Measurements from ENCODE around the gene PKD1.
A peak's percentile ranks its signal among the peaks of the same experiment; 100 is the strongest.

The PKD1 gene

GRCh38 chr16:2167068-2167638 lies 31.5 kb upstream of the PKD1 start:
- no peak for DNase-seq

- no peak for DNase-seq
Measured at GRCh38 chr16:2166263-2167067, 30.8 kb upstream of the PKD1 start.

GRCh38 chr16:2165861-2166260 lies 30.2 kb upstream of the PKD1 start:
- no peak for DNase-seq

- no peak for DNase-seq
Measured at GRCh38 chr16:2163211-2163881, 27.6 kb upstream of the PKD1 start.

GRCh38 chr16:2162676-2163118 lies 27.0 kb upstream of the PKD1 start:
- no peak for DNase-seq

GRCh38 chr16:2161911-2162310 lies 26.2 kb upstream of the PKD1 start:
- no peak for DNase-seq

- no peak for DNase-seq
Measured at GRCh38 chr16:2160915-2161551, 25.3 kb upstream of the PKD1 start.

- DNase-seq, result no peak
Measured at GRCh38 chr16:2159175-2159838, 23.6 kb upstream of the PKD1 start.

- DNase-seq, result no peak
Measured at GRCh38 chr16:2158262-2158638, 22.6 kb upstream of the PKD1 start.

- DNase-seq, result no peak
Measured at GRCh38 chr16:2157480-2158261, 22.0 kb upstream of the PKD1 start.

- DNase-seq, result no peak
Measured at GRCh38 chr16:2156849-2157224, 21.1 kb upstream of the PKD1 start.

GRCh38 chr16:2155977-2156848 lies 20.5 kb upstream of the PKD1 start:
- DNase-seq, result peak; percentile 33

GRCh38 chr16:2155091-2155950 lies 19.6 kb upstream of the PKD1 start, which contains the start of gene TRAF7:
TSS of gene TRAF7 (plus strand) at chr16:2155782. CDS start at chr16:2163921, 8,139 bp downstream.
- DNase-seq, result peak; percentile 100

- peak; percentile 56 for DNase-seq
Measured at GRCh38 chr16:2154533-2155090, 18.9 kb upstream of the PKD1 start.

GRCh38 chr16:2152695-2153506 lies 17.2 kb upstream of the PKD1 start:
- peak; percentile 76 for DNase-seq

- peak; percentile 19 for DNase-seq
Measured at GRCh38 chr16:2151188-2152091, 15.7 kb upstream of the PKD1 start.

- DNase-seq, result peak; percentile 70
Measured at GRCh38 chr16:2150418-2151187, 14.9 kb upstream of the PKD1 start.

Data from RPMI8226 (cell line).